ENCODE measurements around the gene NF1. TPM values are rescaled to one million over a fixed set of nuclear protein-coding genes. Genes with fewer than 3 reads are reported as not detected.

Gene NF1
- polyA plus RNA-seq, 2 of the 4 experiments (the other 2 are of a cell fraction), result 15.9 to 73.2 TPM

DNA sequence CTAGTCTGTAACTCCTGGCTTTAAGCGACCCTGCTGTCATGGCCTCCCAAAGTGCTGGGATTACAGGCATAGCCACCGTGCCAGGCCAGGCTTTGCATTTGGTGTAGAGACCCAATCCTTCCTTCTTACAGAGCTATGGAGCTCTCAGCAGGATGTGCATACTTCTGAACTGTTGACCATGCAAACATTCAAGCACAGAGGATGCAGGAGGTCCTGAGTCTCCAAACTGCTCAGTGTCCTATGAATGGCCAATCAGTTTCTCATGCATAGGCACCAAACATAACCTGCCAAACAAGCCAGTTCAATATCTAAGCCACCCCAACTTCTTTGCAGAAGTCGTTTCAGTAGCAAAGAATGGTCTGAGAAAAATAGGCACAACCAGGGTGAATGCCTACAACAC is 40.0 kb upstream of the NF1 start:
- Histone ChIP-seq H3K4me3 (no peak overlapping the region), H3K4me1 (peaks cover 8% of the 10 kb centered on the region; the same call in 2 of the 3 replicates), H3K9me3 (no peaks in the 10 kb centered on the region), H3K27ac (no peak overlapping the region), H3K4me2 (no peak overlapping the region)
- TF ChIP-seq EP300 (IDR thresholded peaks at IDR 0.05) (no peak), HOXA7 (CRISPR knock-in tag; IDR thresholded peaks at IDR 0.05) (no peak)
- POLR2A ChIA-PET, result interaction anchor here (1.0 kb wide), 1 partner anchor 39 kb away, joined by 3 read pairs; no protein-coding TSS in a partner anchor
- CTCF ChIA-PET, result interaction anchor here (0.6 to 0.7 kb wide), 2 partner anchors 143 to 698 kb away, joined by 3 read pairs; no protein-coding TSS in a partner anchor
- ATAC-seq (no peak; a peak in 1 of 6 replicates), FAIRE-seq (no peak), DNase-seq (ENCODE audit: low read depth in 1 of 2, low spot score in 1 of 2) (no peak)
- 56% methylated on average over 3 of the region's 3 CpGs for WGBS (ENCODE audit: missing lambda C conversion rate)

- no peaks in the 10 kb centered on the region for H3K9me3 ChIP-seq
- no peak overlapping the region for H3K4me2 ChIP-seq
- CTCF ChIA-PET, result interaction anchor here (1.6 kb wide), 1 partner anchor 8 kb away, joined by 4 read pairs; no protein-coding TSS in a partner anchor
- 53% methylated on average over 2 of the region's 2 CpGs for WGBS (ENCODE audit: missing lambda C conversion rate)
- TF ChIP-seq MAFK (IDR thresholded peaks at IDR 0.05; ENCODE audit: partially characterized antibody), result no peak
- POLR2A ChIA-PET, result no interaction called here
- DNase-seq (ENCODE audit: low read depth in 1 of 2, low spot score in 1 of 2) (no peak), ATAC-seq (no peak), FAIRE-seq (no peak)
- no peak overlapping the region for H3K4me3 ChIP-seq
- no peaks in the 10 kb centered on the region for H3K4me1 ChIP-seq
- no peak overlapping the region for H3K27ac ChIP-seq
These were observed 35.8 kb upstream of the NF1 start for GRCh38 chr17:31058976-31059375.

DNA sequence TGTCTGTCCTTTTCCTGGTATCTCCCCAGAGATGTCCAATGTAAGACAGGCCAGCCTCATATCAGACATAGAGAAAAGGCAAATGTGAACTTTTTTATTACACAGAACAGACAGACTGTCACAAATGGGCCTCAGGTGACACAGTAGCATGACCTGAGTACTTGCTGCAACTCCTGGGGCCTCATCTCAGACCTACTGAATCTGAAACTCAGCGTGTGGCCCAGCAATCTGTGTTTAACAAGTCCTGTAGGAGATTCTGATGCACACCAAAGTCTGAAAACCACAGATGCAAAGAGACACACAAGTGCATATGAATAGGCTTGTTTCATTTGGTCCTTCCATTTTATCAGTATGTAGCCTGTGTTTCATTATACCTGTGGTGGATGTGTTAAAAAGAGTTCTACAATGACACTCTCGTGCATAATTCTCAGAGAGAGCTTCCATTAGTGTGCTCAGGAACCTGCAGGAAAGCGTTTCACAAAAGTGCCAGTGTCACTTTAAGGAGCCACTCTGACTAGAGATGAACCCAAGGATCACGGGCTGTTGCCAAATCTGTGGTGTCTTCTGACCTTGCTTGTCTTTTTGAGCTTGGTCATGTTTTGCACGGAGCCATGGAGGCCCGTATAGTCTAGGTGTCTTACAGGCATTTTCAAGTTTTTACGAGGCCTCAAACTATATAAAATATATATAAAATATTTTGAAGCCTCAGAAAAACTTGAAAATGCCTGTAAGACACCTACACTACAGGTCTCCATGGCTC is 33.8 kb upstream of the NF1 start:
- peak; percentile 99 for FAIRE-seq

GRCh38 chr17:31061678-31062077 is 33.1 kb upstream of the NF1 start:
- ChIA-PET CTCF (interaction anchor here (1.5 kb wide), 1 partner anchor 9 kb away, joined by 4 read pairs; no protein-coding TSS in a partner anchor), POLR2A (no interaction called here)
- no peaks in the 10 kb centered on the region for H3K4me1 ChIP-seq
- no peaks in the 10 kb centered on the region for H3K9me3 ChIP-seq
- H3K4me2 ChIP-seq, result no peak overlapping the region
- TF ChIP-seq ZFP36 (IDR thresholded peaks at IDR 0.05; ENCODE audit: borderline replicate concordance, partially characterized antibody), result no peak
- TF ChIP-seq RAD21 (conservative IDR thresholded peaks at IDR 0.05 in 1 of 2, IDR thresholded peaks at IDR 0.05 in 1 of 2), result 0 out of 5 replicates have a peak, but pooled peaks of 1 of the 2 experiments have one; percentile 9
- no peak for TF ChIP-seq NFE2L2 (conservative IDR thresholded peaks at IDR 0.05; ENCODE audit: low read length)
- no peak overlapping the region for H3K4me3 ChIP-seq
- no peak overlapping the region for H3K27ac ChIP-seq
- FAIRE-seq (no peak), ATAC-seq (peak in 1 of 2 experiments; percentile 76; a peak in 3 of 6 replicates), DNase-seq (ENCODE audit: low read depth in 1 of 2, low spot score in 1 of 2) (peak in 1 of 2 experiments; percentile 30)
- WGBS (ENCODE audit: missing lambda C conversion rate), result 71% methylated on average over 3 of the region's 3 CpGs

More for the DNA sequence above, 33.8 kb upstream of the NF1 start:
- CTCF ChIA-PET, result interaction anchor here (1.2 to 1.5 kb wide), 3 partner anchors 9 to 58 kb away, joined by 3 to 4 read pairs (median 3); no protein-coding TSS in a partner anchor
- POLR2A ChIA-PET, result no interaction called here
- 76% methylated on average over 7 of the region's 7 CpGs for WGBS (ENCODE audit: missing lambda C conversion rate)
- ATAC-seq (no peak), DNase-seq (ENCODE audit: low read depth in 1 of 2, low spot score in 1 of 2) (no peak)
- TF ChIP-seq ZSCAN20 (CRISPR knock-in tag; IDR thresholded peaks at IDR 0.05) (no peak), SMC3 (IDR thresholded peaks at IDR 0.05) (no peak), ZFP36 (IDR thresholded peaks at IDR 0.05; ENCODE audit: borderline replicate concordance, partially characterized antibody) (no peak)
- H3K27ac ChIP-seq, result no peak overlapping the region
- no peaks in the 10 kb centered on the region for H3K9me3 ChIP-seq
- H3K4me1 ChIP-seq, result no peaks in the 10 kb centered on the region
- no peak overlapping the region for H3K4me2 ChIP-seq
- no peak overlapping the region for H3K4me3 ChIP-seq

GRCh38 chr17:31062346-31062745 is 32.4 kb upstream of the NF1 start:
- DNase-seq (ENCODE audit: low read depth in 1 of 2, low spot score in 1 of 2) (no peak), FAIRE-seq (no peak), ATAC-seq (no peak)
- CTCF ChIA-PET, result no interaction called here
- Histone ChIP-seq H3K4me3 (no peak overlapping the region), H3K4me1 (peaks cover 2% of the 10 kb centered on the region), H3K27ac (no peak overlapping the region), H3K4me2 (no peak overlapping the region), H3K9me3 (no peaks in the 10 kb centered on the region)
- POLR2A ChIA-PET, result no interaction called here
- WGBS (ENCODE audit: missing lambda C conversion rate), result 88% methylated on average over 3 of the region's 3 CpGs
- TF ChIP-seq NPAS2 (CRISPR knock-in tag; IDR thresholded peaks at IDR 0.05; ENCODE audit: borderline replicate concordance) (no peak), SMC3 (IDR thresholded peaks at IDR 0.05) (no peak), KDM5A (IDR thresholded peaks at IDR 0.05) (no peak)

DNA sequence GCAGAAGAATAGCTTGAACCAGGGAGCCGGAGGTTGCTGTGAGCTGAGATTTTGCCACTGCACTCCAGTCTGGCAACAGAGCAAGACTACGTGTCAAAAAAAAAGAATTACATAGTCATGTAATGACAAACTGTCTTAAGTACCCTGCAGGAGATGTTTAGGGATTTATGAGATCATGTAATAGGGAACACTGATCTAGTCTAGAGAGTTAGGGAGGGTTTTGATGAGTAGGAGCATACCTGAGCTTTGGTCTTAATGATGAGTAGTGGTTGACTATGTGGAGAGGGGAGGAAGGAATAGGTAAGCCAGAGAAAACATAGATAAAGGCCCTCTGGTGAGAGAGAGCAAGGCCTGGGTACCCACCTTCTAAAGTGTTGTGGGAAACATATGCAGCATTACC is 30.1 kb upstream of the NF1 start:
- ATAC-seq (no peak), DNase-seq (ENCODE audit: low read depth in 1 of 2, low spot score in 1 of 2) (no peak), FAIRE-seq (no peak)
- ChIA-PET CTCF (interaction anchor here (0.9 to 2.3 kb wide), 6 partner anchors 9 to 29 kb away, joined by 3 to 8 read pairs (median 3); no protein-coding TSS in a partner anchor), POLR2A (no interaction called here)
- 76% methylated on average over 2 of the region's 2 CpGs for WGBS (ENCODE audit: missing lambda C conversion rate)
- Histone ChIP-seq H3K27ac (no peak overlapping the region), H3K4me1 (peaks cover 17% of the 10 kb centered on the region), H3K9me3 (no peaks in the 10 kb centered on the region), H3K4me3 (no peak overlapping the region), H3K4me2 (no peak overlapping the region)
- TF ChIP-seq, protein P1, sequence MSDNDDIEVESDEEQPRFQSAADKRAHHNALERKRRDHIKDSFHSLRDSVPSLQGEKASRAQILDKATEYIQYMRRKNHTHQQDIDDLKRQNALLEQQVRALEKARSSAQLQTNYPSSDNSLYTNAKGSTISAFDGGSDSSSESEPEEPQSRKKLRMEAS (IDR thresholded peaks at IDR 0.05), result no peak
- TF ChIP-seq, protein P2, sequence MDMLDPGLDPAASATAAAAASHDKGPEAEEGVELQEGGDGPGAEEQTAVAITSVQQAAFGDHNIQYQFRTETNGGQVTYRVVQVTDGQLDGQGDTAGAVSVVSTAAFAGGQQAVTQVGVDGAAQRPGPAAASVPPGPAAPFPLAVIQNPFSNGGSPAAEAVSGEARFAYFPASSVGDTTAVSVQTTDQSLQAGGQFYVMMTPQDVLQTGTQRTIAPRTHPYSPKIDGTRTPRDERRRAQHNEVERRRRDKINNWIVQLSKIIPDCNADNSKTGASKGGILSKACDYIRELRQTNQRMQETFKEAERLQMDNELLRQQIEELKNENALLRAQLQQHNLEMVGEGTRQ (IDR thresholded peaks at IDR 0.05), result no peak
- no peak for TF ChIP-seq SREBF2 (IDR thresholded peaks at IDR 0.05)
- no peak for TF ChIP-seq JUNB (IDR thresholded peaks at IDR 0.05)
- no peak for TF ChIP-seq ESRRA (IDR thresholded peaks at IDR 0.05; ENCODE audit: borderline replicate concordance, low read length)
- no peak for TF ChIP-seq RFX5 (IDR thresholded peaks at IDR 0.05)
- no peak for TF ChIP-seq TFCP2L1 (CRISPR knock-in tag; IDR thresholded peaks at IDR 0.05)
- TF ChIP-seq BCL3 (IDR thresholded peaks at IDR 0.05), result no peak
- TF ChIP-seq HOXA7 (CRISPR knock-in tag; IDR thresholded peaks at IDR 0.05), result no peak
- no peak for TF ChIP-seq RNF2 (IDR thresholded peaks at IDR 0.05; ENCODE audit: borderline replicate concordance, low read depth)
